Measurements from ENCODE around the gene COL16A1.

DNA sequence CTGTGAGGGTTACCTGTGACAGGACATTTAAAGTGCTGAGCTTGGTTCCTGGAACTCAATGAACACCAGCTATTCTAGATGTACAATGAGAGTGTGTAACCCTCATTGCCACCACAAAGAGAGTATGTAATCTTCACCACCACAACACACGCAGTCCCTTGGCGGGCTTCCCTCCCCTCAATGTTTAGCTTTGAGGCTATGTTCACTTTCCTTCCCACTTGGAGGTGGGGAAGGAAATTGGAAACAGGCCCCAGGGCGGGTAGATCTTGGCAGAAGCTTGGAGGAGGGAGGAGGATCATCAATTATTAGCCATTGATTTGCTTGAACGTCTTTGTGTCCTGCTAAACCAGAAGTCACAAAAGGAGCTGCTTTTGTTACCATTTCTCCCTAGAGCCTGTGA is 8.3 kb upstream of the COL16A1 start:
- TF ChIP-seq POLR2AphosphoS5 (IDR thresholded peaks at IDR 0.05; ENCODE audit: low read depth, low read length) (no peak), POLR2A (IDR thresholded peaks at IDR 0.05; ENCODE audit: low read depth, low read length) (no peak), TAF1 (IDR thresholded peaks at IDR 0.05; ENCODE audit: low read depth, low read length) (no peak), POU2F2 (IDR thresholded peaks at IDR 0.05; ENCODE audit: low read depth, low read length) (no peak)

Measured in GM12891 (cell line).